ENCODE results near the gene ILF2.
"Not testable (repeated sequence)": the region's sequence is repeated elsewhere in the genome, so short reads cannot be mapped to it uniquely, and the experiment has no call there.

Gene ILF2

DNA sequence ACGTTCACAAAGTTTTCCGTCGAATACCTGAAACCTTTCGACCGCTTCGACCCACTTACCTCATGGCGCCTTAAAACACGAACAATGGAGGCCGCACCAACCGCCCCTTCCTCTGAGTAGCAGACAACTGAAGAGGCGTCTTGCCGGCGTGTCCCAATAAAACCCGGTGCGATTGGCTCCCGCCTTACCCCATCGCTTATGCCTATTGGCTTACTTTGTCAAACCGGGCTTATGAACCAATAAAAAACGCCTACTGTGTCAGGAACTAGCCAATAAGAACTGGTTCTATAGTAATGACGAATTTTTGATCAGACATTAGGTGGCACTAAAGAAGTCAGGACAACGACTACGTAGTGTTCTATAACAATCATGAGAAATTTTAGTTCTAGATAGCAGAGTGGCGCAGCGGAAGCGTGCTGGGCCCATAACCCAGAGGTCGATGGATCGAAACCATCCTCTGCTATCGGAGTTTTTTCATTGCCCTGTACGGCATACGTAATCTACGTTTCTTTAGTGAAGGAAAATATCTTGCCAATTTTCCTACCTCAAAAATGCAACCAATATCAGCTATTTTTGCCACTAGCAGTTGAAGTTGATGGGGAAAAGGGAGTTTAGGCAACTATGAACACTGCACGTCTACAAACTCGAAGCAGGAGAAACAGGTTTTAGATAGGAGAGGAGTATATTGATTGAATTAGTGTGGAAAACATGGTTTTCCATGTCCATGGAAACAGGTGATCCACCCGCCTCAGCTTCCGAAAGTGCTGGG is at the start of gene ILF2:
ILF2 (minus strand) TSS at position 135 of the 769 bp plus-strand sequence; CDS start at position 64, 71 bp downstream.
- DNase-seq (ENCODE audit: low read depth) = peak; percentile 99

DNA sequence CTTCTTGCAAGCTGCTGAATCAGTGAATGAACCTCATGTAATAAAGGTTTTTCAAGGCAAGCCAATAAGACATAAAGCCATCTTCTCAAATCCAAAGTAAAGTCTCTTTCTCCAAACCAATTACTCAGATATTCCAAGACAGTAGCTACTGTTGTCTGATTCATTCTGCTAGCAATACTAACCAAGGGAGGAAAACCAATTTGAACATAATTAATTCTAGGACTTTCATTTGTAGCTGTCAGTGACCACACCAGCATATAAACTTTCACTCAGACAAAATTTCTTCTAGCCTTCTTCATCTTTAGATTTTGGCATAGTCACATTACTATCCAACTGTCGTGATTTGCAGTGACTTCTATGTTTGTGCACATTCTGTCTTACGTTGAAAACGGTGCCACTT is 46.5 kb upstream of the ILF2 start:
- DNase-seq (ENCODE audit: low read depth) = no peak

DNA sequence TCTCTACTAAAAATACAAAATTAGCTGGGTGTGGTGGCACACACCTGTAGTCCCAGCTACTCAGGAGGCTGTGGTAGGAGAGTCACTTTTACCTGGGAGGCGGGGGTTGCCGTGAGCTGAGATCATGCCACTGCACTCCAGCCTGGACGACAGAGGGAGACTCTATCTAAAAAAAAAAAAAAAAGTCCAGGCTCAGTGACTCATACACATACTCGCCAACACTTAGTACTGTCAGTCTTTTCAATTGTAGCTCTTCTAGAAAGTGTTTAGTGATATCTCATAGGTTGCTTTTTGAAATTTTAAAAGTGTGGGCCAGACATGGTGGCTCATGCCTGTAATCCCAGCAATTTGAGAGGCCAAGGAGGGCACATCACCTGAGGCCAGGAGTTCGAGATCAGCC is 45.4 kb upstream of the ILF2 start:
- not testable (repeated sequence) for DNase-seq (ENCODE audit: low read depth)

DNA sequence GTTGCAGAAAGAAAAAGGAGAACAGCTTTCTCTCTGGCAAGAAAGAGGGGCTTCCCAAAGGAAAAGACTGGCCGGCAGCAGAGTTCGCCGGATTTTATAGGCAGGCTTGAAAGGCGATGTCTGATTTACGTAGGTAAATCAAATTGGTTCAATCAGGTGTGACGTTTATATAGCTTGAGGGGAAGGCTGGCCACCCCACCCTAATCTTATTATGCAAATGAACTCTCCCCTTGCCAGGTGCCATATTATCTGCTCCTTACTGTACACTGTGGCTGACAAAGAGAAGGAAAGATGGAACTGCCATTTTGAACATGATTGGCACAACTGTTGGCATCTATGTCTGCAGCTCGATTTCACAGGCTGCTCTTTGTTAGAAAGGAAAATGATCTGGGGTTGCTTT is 40.2 kb upstream of the ILF2 start:
- DNase-seq (ENCODE audit: low read depth) = no peak

DNA sequence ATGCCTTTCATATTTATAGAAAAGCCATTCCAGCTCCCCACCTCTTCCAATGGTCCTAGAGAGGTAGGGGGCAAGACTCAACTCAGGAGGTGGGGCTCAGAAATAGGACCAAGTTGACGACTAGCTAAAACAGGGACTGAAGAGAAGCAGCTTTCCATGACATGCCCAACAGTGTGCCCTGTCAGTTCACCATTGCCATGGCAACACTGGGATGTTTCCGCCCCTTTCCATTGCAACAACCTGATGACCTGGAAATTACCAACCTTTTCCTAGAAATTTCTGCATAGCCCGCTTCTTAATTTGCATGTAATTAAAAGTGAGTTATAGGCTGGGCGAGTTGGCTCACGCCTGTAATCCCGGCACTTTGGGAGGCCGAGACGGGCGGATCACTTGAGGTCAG is 34.7 kb upstream of the ILF2 start:
- no peak for DNase-seq (ENCODE audit: low read depth)

DNA sequence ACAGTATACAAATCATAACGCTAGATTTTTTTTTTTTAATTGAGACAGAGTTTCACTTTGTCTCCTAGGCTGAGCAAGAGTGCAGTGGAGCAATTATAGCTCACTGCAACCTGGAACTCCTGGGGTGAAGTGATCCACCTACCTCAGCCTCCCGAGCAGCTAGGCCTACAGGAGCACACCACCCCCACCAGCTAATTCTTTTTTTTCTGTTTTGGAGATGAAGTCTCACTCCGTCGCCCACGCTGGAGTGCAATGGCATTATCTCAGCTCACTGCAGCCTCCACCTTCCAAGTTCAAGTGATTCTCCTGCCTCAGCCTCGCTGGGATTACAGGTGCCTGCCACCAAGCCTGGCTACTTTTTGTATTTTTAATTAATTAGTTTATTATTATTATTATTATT is 29.0 kb upstream of the ILF2 start:
- no peak for DNase-seq (ENCODE audit: low read depth)

DNA sequence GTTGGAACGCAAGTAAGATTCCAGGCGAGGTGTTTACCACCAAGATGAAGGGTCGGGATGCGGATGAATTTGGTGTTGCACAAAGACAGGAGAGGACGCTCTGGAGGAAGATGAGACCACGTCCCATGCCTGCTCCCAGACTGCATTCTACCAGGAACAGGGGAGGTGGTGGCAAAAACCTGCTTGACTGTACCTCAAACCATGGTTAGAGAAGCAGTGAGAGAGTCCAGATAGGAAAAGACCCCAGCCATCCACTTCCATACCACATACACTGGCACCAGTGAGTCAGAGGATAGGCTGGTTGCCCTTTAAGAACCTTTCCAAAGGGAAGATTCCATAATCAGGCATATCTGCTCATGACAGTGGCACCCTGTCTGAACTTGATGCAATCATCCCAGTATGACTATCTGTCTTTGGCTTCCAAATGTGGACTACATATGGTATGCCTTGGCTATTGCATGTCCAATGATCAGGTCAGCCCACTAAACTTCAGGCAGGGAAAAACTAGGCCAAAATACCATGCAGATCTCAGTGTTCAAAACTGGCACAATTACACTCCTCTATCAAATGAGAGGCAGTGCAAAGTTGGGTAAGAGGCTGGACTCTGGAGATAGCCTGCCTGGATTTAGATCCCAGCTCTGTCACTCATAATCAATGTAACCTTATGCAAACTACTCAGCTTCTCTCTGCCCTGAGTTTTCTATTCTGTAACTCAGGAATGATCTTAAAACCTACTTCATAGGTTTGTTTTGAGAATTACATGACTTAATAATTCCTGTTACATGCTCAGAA is 28.3 kb upstream of the ILF2 start:
- peak; percentile 33 for DNase-seq (ENCODE audit: low read depth)

DNA sequence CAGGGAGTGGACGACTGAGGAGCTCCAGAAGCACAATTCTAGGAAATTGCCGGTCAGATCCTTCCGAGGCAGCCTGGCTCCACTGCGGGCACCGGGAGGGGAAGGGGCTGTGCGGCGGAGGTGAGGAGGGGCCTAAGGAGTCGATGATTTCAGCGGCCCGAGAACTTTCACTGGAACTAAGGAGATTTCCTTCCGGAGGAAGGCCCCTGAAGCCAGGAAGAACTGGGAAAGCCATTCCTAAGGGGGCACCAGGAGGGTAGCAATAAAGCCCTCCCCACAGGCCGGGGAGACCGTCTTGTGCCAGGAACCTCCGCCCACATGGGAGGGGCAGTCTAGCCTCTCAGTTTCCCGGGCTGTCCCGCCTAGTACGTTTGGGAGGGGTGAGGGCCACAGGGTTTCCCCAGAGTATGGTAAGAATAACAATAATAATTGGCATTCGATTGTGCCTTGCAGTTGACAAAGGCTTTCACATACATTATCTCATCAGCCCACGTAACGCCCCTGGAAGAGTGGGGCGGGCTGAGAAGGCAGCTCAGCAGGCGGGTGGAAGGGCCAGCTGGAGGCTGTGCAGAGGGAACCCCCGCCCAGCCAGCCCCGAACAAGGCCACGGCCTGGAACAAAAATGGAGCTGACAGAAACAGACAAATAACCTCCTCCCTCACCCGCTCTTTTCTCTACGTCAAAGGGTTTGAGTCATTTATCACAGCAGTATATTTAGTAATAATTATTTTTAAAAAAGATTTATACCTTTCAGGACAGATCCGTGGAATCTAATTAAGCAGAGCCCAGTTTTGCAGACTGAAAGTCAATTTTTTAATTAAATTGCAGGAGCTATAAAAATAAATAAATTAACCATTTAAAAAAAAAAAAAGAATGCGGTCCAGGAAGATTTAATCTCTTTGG is 27.5 kb upstream of the ILF2 start:
- no peak for DNase-seq (ENCODE audit: low read depth)

DNA sequence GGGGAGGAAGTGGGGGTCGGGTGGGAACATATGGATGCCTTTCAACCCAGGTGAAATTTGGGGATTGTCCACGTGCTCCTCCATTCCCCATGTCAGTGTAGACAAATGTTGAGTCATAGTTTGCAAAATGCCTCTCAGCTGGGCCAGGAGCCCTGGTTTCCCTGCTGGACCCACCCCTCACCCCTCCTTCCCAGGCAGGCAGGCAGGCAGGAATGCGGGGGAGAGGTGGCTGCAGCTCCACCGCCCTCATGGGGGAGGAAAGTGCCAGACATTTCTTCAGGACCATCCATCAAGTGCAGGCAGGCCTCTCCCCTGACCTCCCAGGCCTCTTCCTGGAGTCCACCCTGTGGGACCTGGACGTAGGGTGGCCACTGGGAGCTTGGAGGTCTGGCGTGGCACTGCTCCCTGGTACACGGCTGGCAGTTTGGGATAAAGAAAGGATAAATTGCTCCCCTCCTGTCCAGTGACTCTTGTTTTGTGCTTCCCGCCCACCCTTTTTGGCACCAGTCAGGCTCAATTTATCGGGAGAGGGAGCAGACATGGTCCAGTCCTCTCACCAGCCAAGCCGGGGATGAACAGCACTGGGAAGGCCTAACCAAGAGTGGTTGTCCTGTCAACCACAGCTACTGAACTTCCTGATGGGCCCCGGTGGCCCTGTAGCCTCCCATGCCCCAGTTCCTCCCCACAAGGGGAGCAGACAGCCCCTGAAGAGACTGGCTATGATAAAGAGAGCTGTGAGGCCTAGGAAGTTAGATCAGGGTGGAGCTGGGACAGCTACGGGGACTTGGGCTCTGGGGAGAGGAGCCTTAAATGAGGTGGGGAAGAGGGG is 26.6 kb upstream of the ILF2 start:
- no peak for DNase-seq (ENCODE audit: low read depth)

DNA sequence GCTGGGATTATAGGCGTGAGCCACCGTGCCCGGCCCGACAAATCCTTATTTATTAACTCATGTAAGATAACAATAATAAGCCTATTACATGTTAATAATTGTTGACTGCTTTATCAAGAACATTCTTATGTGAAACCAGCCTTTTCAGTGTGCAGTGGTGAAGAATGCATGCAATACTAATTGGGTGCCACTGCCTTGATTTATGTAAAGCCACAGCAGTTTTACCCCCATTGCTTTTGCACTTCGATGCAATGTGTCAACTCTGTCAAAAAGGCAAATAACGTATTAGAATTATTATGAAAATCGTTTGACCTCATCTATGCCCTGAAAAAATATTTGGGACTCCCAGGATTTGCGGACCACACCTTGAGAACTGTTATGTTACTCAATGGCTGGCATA is 25.9 kb upstream of the ILF2 start:
- no peak for DNase-seq (ENCODE audit: low read depth)

DNA sequence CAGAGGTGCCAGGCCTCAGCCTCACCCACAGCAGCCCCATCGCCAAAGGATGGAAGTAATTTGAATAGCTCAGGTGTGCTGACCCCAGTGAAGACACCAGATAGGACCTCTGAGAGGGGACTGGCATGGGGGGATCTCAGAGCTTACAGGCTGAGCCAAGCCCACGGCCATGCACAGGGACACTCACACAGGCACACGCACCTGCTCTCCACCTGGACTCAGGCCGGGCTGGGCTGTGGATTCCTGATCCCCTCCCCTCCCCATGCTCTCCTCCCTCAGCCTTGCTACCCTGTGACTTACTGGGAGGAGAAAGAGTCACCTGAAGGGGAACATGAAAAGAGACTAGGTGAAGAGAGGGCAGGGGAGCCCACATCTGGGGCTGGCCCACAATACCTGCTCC is 22.7 kb upstream of the ILF2 start:
- no peak for DNase-seq (ENCODE audit: low read depth)

DNA sequence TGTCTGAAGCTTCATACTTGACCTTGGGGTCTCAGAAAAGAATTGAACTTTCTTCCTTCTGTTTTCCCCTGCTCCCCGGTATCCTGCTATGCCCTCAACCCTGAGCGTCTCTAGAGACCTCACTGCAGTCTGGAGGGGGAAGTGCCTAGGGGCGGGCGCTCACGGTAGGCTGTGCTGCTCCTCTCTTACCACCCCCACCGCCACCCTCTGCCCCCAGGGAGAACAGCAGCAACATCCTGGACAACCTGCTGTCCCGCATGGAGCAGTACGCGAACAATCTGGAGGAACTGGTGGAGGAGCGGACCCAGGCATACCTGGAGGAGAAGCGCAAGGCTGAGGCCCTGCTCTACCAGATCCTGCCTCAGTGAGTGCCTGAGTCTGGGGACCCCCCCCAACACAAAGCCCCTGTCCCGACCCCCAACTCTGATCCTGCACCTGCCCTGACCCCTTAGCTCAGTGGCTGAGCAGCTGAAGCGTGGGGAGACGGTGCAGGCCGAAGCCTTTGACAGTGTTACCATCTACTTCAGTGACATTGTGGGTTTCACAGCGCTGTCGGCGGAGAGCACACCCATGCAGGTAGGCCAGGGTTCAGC is 18.0 kb upstream of the ILF2 start:
- no peak for DNase-seq (ENCODE audit: low read depth)

DNA sequence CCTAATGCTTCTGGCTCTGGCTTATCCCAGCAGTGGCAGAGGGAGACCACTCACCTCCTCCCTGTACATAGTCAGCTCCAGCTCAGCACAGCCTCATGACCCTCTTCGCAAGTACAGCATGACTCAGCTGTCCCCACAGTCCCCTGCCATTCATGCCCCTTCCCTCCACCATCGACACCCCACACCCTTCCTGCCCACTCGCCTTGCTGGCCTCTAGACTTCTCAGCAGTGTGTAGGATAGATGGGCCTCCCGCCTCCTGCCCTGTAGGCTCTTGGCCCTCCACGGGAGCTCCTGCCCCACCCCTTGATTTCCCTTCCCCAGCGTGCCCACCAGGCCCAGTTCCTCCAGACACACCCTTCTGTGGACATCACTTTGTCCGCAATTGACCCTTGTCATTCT is 17.5 kb upstream of the ILF2 start:
- no peak for DNase-seq (ENCODE audit: low read depth)

DNA sequence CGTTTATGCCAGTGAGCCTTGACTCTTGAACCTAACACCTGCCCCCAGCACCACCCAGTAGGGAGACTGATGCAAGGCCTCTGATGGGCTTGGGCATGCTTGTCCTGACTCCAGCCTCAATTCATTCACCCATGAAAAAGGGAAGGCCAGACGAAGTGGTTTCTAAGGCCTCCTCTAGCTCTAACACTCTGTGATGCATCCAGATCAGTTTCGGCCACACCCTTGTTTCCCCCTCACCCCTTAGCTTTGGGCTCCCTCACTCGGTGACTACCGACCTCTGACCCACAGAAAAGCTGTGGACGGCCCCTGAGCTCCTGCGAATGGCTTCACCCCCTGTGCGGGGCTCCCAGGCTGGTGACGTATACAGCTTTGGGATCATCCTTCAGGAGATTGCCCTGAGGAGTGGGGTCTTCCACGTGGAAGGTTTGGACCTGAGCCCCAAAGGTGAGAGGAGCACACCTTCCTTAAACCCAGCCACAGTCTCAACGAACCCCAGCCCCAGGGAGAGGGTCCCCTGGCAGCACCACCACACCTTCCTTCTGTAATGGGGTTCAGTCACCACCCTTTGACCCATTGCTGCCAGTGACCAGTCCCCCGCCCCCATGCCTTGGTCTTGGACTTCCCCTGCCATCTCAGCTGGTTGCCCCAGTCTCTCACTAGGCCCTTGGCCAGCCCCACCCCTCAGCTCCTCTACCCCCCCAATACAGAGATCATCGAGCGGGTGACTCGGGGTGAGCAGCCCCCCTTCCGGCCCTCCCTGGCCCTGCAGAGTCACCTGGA is 16.7 kb upstream of the ILF2 start:
- DNase-seq (ENCODE audit: low read depth) = no peak

DNA sequence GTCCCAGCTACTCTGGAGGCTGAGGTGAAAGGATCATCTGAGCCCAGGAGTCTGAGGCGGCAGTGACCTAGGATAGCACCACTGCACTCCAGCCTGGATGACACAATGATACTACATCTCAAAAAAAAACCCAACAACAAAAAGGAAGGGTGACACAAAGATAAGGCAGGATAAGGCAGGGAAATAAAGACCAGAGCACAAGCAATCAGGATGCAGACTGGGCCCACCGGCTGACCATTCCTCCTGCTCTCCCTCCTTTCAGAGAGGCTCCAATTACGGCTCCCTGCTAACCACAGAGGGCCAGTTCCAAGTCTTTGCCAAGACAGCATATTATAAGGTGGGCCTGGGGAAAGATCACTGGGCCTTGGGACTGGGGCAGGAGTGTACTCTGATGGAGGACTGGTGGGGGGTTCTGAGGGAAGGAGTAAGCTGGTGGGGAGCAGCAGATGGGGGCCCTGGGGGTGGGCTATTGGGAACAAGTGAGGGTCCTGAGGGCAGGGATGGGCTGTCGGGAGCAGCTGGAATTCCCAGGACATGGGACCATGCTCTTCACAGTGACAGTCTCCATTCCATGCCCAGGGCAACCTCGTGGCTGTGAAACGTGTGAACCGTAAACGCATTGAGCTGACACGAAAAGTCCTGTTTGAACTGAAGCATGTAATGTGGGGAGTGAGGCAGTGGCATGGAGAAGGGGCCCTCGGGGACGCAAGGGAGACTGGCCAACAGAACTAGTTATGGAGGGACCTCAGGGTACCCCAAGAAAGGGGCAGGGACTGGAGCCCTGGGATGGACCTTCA is 14.9 kb upstream of the ILF2 start:
- DNase-seq (ENCODE audit: low read depth) = no peak

DNA sequence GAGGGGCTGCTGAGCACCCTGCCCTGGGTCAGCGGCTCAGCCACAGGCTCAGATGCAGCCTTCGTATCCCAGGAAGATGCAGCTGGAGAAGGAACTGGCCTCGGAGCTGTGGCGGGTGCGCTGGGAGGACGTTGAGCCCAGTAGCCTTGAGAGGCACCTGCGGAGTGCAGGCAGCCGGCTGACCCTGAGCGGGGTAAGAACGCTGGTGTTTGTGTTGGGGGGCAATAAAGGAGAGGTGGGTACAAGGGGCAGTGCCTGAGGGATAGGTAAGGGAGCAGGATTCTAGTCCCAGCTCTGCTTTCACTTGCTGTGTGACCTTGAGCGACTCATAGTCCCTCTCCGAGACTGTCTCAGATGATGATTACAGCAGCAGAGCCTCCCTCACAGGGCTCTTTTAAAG is 14.1 kb upstream of the ILF2 start:
- DNase-seq (ENCODE audit: low read depth) = no peak

DNA sequence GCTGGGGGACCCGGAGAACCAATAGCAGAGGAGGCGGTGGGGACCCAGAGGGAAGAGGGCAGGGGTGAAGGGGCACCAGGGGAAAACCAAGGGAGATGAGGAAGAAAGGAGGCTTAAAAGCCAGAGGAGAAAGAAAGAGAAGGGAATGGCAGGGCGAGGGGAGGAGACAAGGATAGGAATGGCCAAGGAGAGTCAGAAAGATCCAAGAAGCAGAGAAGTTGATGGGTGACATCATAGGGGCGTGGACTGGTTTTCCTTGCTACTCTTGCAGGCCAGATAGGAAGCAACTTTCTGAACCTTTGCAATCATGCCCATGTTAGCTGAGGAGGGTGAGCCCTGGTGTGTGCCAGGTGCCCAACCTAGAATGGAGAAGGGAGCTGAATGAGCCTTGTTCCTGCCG is 13.1 kb upstream of the ILF2 start:
- no peak for DNase-seq (ENCODE audit: low read depth)

DNA sequence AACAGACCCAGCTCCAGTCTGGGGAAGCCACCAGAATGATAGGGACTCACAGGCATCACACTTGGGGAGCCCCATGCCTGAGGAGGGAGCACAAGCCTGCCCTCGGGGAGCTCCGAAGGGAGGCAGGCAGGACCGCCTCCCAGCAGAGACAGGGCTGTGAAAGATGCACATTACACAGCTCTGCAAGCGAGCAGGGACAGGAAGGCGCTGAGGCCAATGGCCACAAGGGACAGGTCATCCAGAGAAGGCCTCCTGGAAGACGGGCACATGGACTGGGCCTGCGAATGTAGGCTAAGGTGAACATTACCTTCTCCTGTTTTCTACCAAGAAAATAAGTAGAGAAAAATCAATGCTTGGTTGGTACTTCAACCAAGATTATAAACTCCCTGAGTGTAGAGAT is 11.9 kb upstream of the ILF2 start:
- DNase-seq (ENCODE audit: low read depth) = no peak

DNA sequence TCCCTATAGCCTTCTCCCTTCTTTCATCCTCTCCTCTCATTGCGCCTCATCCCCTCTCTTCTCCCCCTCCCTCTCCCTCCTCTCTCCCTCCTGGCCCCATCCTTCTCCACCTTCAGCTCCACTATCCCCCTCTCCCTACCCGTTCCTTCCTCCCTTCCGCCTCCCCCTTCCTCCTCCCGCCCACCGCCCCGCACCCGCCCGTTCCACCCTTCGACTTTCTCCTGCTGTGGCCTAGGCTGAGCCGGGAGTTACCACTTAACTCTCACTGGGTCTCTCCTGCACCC is 9.3 kb upstream of the ILF2 start:
- no peak for DNase-seq (ENCODE audit: low read depth)

All from GM04504 (cell line).